ENCODE results near the gene NDUFB7. TPM values are rescaled to one million over a fixed set of nuclear protein-coding genes. Genes with fewer than 3 reads are reported as not detected.
"Not testable (repeated sequence)": the region's sequence is repeated elsewhere in the genome, so short reads cannot be mapped to it uniquely, and the experiment has no call there.

The NDUFB7 gene
- total and polyA plus RNA-seq, 2 experiments from 2014 or later, result 289 to 463 TPM

- not testable (repeated sequence) for H3K4me2 ChIP-seq; ATAC-seq; H3K4me1 Mint-ChIP-seq; H3K79me2 ChIP-seq (replicated peaks; ENCODE audit: insufficient read depth); H3K27me3 Mint-ChIP-seq (ENCODE audit: insufficient read depth, low read depth, poor library complexity); H2AFZ ChIP-seq; H3K27me3 ChIP-seq (ENCODE audit: insufficient read depth); H3K36me3 ChIP-seq (ENCODE audit: insufficient read depth); H3K9me2 ChIP-seq (ENCODE audit: insufficient read depth); H3F3A ChIP-seq (replicated peaks; ENCODE audit: low read depth); H3K27ac Mint-ChIP-seq; H4K20me1 ChIP-seq (replicated peaks; ENCODE audit: insufficient read depth); H3K4me1 ChIP-seq (ENCODE audit: insufficient read depth); DNase-seq (ENCODE audit: low spot score); H3K4me3 ChIP-seq; H3K27ac ChIP-seq (ENCODE audit: low read depth); H3K4me3 Mint-ChIP-seq
- H3K36me3 Mint-ChIP-seq (ENCODE audit: low read depth), result peaks cover 28% of the 10 kb centered on the region
- H3K9me3 Mint-ChIP-seq, result peaks cover 97% of the 10 kb centered on the region
Measured at GRCh38 chr19:14613399-14614098, 41.7 kb upstream of the NDUFB7 start.

- DNase-seq (ENCODE audit: low spot score) (no peak), ATAC-seq (no peak)
- Histone ChIP-seq H3K27ac (ENCODE audit: low read depth) (no peak overlapping the region), H3K79me2 (replicated peaks; ENCODE audit: insufficient read depth) (no peaks in the 10 kb centered on the region), H3K9me2 (ENCODE audit: insufficient read depth) (0 out of 2 replicates have a peak, but pooled peaks cover 4% of the 10 kb centered on the region), H3K4me3 (no peak overlapping the region), H4K20me1 (replicated peaks; ENCODE audit: insufficient read depth) (no peaks in the 10 kb centered on the region), H3K36me3 (ENCODE audit: insufficient read depth) (no peaks in the 10 kb centered on the region), H3K27me3 (ENCODE audit: insufficient read depth) (no peaks in the 10 kb centered on the region), H2AFZ (no peak overlapping the region), H3F3A (replicated peaks; ENCODE audit: low read depth) (no peaks in the 10 kb centered on the region), H3K4me1 (ENCODE audit: insufficient read depth) (no peaks in the 10 kb centered on the region), H3K4me2 (no peak overlapping the region)
- Mint-ChIP-seq H3K4me1 (no peaks in the 10 kb centered on the region), H3K36me3 (ENCODE audit: low read depth) (peaks cover 32% of the 10 kb centered on the region), H3K27me3 (ENCODE audit: insufficient read depth, low read depth, poor library complexity) (peaks cover 6% of the 10 kb centered on the region), H3K9me3 (peaks cover 96% of the 10 kb centered on the region), H3K27ac (no peak overlapping the region), H3K4me3 (no peak overlapping the region)
- TF ChIP-seq JUNB (IDR thresholded peaks at IDR 0.05; ENCODE audit: unreplicated experiment) (no peak), ZNF462 (CRISPR knock-in tag; IDR thresholded peaks at IDR 0.05) (no peak), EZH2phosphoT487 (IDR thresholded peaks at IDR 0.05; ENCODE audit: unreplicated experiment) (no peak), NANOG (IDR thresholded peaks at IDR 0.05; ENCODE audit: borderline replicate concordance) (no peak), CREB1 (CRISPR knock-in tag; IDR thresholded peaks at IDR 0.05; ENCODE audit: low read depth) (no peak), CTCF (conservative IDR thresholded peaks at IDR 0.05; ENCODE audit: low read depth in 2 of 2) (no peak), POLR2AphosphoS5 (IDR thresholded peaks at IDR 0.05; ENCODE audit: low read depth) (no peak), STAT1 (IDR thresholded peaks at IDR 0.05; ENCODE audit: unreplicated experiment) (no peak), EZH2 (IDR thresholded peaks at IDR 0.05; ENCODE audit: low read depth, unreplicated experiment) (no peak), ETS1 (IDR thresholded peaks at IDR 0.05) (no peak), ZNF114 (CRISPR knock-in tag; IDR thresholded peaks at IDR 0.05) (no peak)
Measured at GRCh38 chr19:14612657-14613056, 40.8 kb upstream of the NDUFB7 start.

Data from GM23338 (cell line).